HG03575 (cell line): ENCODE data around the gene CLIP3.
A peak's percentile ranks its signal among the peaks of the same experiment; 100 is the strongest.
"Not testable (repeated sequence)": the region's sequence is repeated elsewhere in the genome, so short reads cannot be mapped to it uniquely, and the experiment has no call there.

Experiments used
- ATAC-seq: cut with Tn5 transposase; IDR thresholded peaks from one replicate; pipeline ENCODE4 v1.9.1; 2021; ENCODE audit not compliant: unreplicated experiment, insufficient number of reproducible peaks, low FRiP score; ENCODE audit errors: extremely low read depth

Gene CLIP3, protein sequence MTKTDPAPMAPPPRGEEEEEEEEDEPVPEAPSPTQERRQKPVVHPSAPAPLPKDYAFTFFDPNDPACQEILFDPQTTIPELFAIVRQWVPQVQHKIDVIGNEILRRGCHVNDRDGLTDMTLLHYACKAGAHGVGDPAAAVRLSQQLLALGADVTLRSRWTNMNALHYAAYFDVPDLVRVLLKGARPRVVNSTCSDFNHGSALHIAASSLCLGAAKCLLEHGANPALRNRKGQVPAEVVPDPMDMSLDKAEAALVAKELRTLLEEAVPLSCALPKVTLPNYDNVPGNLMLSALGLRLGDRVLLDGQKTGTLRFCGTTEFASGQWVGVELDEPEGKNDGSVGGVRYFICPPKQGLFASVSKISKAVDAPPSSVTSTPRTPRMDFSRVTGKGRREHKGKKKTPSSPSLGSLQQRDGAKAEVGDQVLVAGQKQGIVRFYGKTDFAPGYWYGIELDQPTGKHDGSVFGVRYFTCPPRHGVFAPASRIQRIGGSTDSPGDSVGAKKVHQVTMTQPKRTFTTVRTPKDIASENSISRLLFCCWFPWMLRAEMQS

DNA sequence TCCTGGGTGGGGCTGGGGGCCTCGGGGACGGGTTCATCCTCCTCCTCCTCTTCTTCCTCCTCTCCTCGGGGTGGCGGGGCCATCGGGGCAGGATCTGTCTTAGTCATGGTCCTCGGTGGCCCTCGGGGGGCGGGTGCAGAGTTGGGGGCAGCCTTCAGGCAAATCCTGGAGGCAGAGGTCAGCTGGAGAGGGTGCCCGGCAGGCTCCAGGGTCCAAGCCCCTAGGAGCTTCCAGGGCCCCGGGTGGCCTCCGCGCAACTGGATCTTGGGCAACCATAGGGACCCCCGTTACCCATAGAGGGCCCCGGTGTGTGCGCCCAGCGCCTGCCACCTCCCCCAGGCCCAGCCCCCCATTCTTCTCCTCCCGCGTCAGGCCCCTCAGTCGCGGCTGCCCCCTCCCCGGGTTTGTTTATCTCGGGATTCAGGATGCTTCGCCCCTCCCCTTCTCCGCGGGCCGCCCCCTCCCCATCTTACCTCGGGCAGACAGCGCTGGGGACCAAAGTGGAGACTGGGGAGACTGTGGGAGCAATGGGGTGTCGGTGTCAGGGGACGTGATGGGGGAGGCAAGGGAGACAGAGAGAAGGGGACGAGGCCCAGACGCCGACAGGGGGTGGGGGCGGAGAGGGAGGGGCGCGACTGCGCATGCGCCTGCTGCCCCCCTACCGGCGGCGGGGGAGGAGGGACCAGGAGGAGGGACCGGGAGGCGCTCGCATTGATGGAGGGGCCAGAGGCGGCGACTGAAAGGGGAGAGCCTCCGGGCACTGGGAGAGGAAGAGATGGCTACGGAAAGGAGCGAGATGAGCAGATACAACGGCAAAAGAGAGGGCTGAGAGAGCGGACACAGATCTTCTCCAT, at the start of gene CLIP3:
Gene CLIP3 (minus strand): TSS at position 623 of the 854 bp plus-strand sequence. CDS start 516 bp downstream, at position 107.
- ATAC-seq, result no peak

DNA sequence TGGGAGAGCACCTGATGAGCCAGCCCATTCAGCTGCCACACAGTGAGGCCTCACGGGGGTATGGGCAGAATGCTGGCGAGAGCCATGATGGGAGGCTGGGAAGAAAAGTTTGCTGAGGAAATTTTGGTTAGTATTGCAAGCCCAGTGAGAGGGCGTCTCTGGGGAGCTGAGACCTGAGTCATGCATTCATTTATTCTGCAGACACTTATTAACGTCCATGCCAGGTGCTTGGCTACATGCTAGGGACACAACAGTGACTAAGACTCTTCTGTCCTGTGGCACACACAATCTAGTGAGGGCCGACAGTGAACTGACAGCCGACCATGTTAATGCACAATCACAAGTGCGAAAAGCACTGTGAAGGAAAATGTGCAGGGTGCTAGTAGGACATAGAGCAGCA, 49.2 kb upstream of the CLIP3 start:
- no peak for ATAC-seq

DNA sequence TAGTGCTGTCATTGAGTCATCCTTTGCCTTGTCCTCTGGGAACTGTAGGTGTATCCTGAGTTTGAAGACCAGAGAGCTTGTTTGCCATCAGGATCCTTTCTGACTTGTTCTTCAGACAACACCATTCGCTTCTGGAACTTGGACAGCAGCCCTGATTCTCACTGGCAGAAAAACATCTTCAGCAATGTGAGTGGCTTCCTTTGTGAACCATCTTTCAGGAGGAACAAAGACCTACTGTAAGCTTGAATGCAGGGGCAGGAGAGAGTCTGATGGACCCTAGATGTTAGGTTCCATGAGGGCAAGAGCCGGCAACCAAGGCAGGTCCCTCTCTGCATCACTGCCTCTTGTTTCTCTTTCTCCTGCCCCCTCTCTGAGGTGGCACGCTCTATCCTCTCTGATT, 48.7 kb upstream of the CLIP3 start:
- no peak for ATAC-seq

DNA sequence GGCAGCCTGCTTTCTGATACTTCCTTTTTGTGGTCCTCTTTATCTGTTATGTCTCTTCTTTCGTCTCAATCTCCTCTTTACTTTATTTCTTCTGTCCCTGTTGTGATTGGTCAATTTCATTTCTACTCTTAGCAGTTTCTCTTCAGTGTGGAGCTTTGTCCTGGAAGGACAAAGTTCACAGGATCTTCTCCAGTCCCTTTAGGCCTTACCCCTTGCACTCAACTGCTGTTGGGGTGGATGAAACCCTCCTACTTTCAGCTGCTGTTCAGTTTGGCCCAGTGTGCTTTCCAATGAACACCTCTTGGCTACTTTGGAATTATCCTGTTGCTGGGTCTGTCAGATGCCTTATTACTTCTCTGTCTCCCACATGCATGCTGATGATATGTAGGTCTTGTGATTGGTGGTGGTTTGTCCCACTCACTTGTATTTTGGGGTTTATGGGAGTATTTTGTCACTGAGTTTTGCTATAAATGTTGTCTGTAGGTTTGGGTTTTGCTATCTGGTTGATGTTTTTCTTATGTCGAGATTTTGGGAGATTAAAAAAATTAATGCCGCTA, 46.8 kb upstream of the CLIP3 start:
- no peak for ATAC-seq

DNA sequence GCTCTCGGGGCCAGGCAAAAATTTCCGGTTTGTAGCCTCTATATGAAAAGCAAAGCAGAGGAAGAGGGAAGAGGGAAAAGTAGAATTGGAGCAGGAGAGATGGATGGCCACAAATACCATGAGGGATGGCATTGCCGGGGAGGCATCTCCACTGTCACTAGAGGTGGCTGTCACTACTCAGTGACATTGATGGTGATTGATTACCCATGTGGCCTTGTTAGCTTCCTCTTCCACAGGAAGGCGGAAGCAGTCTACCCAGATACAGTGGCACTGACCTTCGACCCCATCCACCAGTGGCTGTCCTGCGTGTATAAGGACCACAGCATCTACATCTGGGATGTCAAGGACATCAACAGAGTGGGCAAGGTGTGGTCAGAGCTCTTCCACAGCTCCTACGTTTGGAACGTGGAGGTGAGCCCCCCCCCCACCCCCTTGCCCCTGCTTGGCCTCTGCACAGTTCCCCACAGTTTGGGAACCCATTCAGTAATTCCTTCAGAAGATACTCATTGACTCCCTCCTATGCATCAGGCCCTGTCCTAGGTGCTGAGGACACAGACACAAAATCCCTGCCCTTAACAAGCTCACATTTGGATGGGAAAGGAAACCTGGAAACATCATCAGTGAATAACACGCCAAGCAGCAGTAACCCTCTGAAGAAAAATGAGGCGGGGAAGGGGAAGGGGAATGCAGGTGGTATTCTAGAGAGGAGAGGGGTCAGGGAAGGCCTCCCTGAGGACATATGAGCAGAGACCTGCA, 40.6 kb upstream of the CLIP3 start:
- no peak for ATAC-seq

DNA sequence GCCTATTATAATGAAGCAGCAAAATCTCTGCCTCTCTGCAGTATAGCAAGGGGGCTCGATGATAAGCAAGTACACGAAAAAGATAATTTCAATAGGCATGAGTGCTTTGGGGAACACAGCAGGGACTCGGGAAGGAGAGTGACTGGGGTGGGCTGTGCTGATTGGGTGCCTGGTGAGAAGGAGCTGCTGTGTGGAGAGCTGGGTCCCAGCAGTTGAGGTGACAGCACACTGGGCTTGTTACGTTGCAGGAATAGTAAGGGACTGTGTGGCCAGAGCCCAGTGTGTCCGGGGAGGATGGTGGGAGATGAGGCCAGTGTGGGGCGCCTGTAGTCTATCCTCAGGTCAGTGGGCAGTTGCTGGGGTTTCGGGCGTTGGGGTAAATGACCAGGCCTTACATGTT, 39.4 kb upstream of the CLIP3 start:
- ATAC-seq, result no peak

DNA sequence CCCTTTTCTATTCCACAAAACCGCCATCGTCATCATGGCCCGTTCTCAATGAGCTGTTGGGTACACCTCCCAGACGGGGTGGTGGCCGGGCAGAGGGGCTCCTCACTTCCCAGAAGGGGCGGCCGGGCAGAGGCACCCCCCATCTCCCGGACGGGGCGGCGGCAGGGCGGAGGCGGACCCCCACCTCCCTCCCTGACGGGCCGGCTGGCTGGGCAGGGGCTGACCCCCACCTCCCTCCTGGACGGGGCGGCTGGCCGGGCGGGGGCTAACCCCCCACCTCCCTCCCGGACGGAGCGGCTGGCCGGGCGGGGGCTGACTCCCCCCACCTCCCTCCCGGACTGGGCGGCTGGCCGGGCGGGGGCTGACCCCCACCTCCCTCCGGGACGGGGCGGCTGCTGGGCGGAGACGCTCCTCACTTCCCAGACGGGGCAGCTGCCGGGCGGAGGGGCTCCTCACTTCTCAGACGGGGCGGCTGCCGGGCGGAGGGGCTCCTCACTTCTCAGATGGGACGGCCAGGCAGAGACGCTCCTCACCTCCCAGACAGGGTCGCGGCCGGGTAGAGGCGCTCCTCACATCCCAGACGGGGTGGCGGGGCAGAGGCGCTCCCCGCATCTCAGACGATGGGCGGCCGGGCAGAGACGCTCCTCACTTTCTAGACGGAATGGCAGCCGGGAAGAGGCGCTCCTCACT, 36.3 kb upstream of the CLIP3 start:
- not testable (repeated sequence) for ATAC-seq

DNA sequence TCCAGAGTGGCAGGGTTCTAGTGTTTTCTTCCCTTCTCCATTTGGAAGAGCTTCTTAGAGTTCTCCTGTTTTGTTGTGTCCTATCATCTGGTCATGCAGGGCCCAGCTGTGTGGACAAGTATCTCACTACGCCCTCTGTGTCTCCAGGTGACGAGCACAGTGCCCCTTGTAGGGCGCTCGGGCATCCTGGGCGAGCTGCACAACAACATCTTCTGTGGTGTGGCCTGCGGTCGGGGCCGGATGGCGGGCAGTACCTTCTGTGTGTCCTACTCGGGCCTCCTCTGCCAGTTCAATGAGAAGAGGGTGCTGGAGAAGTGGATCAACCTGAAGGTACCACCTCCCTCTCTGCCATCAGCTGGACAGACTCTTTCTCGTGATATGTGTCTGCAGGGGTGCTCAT, 35.0 kb upstream of the CLIP3 start:
- no peak for ATAC-seq

DNA sequence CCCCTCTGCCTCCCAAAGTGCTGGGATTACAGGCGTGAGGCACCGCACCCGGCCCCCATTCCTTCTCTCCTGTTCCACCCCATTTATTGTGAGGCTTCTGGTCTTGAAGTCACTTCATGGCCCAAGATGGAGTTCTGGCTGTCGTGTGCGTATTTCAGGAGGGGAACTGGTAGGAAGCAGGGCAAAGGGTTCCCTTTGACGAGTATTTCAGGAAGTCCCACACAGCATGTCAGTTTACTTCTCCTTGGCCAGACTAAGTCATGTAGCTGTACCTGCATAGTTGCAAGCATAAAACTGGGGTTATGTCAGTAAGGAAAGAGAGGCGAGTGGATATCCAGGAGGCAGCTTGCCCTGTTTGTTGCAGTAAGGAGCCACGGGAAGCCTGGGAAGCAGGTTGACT, 32.2 kb upstream of the CLIP3 start:
- ATAC-seq, result no peak

DNA sequence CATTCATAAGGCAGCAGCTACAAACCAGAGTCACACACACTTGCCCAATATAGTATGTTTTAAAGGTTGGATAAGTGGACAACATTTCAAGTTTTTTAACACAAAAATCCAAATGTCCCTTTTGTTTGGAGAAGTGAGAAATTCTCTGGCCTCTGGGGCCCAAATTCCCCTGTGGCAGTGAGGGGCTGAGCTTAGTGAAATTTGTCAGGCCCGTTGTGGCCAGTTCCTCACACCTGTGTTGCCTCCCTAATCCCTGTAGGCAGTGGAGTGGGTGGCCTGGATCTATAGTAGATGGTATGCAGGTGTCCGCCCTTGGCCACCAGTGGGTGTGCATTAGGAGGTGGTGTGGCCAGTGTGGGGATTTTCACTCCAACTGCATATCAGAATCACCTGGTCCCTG, 28.7 kb upstream of the CLIP3 start:
- no peak for ATAC-seq

DNA sequence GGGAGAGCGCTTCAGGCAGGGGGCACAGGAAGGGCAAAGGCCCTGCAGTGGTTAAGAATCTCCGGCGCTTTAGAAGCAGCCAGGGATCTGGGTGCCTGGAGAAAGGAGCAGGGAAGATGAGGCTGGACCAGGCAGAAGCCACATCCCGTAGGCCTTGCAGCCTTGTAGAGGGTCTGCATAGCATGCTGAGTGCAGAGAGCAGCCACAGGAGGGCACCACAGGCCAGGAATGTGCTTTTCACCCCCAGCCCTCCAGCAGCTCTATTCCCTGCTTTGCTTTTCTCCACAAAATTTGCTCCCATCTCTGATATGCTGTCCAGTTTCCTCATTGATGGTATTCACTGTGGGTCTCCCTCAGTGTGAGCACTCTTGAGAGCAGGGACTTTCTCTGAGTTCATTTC, 27.8 kb upstream of the CLIP3 start:
- ATAC-seq, result no peak

DNA sequence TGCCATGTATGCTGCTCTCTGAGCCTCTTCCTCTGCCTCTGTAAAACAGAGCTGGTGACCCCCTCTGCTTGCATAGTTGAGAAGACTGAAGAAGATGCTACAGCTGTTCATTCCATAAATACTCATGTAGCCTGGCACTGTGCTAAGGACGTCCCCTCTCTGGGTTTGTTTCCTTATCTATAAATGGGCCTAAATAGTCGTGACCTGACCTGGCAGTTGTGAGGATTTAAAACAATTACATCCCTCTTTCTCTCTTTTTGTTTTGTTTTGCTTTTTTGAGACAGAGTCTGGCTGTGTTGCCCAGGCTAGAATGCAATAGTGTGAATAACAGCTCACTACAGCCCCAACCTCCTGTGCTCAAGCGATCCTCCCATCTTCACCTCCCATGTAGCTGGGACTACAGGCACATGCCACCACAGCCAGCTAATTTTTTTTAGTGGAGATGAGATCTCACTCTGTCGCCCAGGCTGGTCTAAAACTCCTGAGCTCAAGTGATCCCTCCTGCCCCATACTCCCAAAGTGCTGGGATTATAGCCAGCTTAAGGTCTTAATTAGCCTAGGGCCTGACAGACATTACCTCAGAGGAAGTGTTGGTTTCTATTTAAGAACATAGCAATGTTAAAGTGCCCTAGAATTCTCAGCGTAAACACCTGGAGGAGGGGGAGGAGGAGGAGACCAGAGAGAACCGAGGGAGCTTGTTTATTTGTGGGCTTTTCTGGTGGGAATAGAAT, 26.7 kb upstream of the CLIP3 start:
- ATAC-seq, result no peak

DNA sequence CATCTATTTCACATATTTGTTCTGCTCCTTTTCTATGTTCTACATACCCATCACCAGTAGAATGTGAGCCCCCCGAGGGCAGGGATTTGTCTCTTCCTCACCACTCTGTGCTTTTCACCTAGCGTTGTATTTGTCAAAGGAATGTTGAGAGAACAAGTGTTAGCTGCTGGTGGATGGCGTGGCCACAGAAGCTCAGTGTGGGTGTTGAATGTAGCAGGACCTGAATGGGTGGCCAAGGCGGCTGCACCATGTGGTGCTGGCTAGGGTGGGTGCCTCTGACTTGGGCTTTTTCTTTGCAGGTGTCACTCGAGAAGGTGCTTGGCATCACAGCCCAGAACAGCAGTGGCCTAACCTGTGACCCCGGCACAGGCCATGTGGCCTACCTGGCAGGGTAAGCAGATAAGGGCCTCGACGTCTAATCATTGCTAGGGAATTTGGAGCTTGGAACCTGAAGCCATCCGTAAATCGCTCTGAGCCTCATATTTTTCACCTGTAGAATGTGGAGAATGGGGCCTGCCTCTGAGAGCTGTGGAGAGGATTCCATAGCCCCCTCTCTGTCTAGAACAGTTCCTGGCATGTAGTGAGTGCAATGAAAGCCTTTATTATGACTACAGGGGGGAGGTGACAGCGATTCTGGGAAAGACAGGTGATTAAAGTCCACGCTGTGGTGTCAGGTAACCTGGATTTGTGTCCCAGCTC, 26.0 kb upstream of the CLIP3 start:
- no peak for ATAC-seq

DNA sequence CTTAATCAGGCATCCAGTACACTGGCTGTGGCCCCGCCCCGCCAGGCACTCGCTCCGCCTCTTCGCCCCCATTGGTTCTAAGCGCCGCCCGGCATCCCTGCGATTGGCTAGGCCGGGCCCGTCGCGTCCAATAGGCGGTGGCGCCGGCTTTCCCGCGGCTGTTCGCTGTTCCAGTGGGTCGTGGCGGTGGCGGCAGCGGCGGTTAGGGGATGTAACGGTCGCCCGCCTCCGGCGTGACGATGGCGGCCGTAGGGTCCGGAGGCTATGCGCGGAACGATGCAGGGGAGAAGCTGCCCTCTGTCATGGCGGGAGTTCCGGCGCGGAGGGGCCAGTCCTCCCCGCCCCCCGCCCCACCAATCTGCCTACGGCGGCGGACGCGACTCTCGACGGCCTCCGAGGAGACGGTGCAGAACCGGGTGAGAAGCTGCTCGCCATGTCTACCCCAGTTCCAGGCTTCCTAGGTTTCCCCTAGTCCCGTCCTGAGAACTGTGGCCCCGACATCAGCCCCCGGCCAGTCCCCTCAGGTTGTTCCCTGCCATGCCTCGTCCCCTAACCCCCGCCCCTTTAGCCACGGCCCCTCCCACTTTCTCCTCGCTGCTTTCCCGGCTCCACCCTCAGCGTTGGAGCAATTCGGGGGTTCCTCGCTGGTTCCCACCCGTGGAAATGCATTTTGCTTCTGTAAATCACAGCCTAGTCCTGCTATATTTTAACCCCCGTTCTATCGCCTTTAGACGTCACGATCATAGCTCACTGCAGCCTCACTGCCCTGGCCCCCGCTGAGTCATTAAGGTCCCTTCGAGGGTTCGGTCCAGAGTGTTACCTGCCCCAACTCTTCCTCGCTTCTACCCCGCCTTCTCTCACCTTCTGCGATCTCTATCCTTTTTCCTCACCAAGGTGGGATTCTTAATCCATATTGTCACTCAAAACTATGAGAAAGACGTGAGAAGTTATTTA, 22.3 kb upstream of the CLIP3 start, which contains the start of gene WDR62:
Gene WDR62 (plus strand): TSS at position 165 of the 954 bp plus-strand sequence. CDS start 75 bp downstream, at position 240.
- peak; percentile 31 for ATAC-seq

DNA sequence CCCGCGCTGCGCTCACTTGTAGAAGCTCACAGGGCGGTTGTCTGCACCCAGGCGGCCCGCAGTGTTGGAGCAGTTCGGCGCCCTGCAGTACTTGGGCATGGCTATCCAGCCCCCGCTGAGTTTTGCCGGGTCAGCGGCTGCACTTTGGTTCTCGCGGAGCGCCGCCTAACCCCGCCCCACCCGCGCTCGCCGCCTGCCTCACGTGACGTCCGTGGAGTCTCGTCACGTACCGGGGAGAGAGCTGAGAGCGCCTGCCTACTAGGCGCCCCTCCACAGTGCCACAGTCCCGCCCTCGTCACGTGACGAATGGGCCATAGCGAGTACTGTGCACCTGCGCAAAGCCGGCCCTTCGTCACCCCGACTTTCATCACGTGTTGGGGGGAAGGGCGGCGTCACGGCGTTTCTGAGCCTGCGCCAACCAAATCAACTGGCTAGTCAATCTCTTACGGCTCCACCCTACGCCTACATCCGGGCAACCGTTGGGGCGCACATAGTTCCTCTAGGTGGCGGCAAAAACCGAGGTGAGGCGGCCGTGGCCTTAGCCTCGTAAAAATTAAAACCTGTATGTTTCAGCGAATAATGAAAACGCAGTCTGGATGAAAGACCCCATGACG, 21.6 kb upstream of the CLIP3 start, which contains the start of gene THAP8:
Gene THAP8 (minus strand): TSS at position 167 of the 614 bp plus-strand sequence. CDS start 68 bp downstream, at position 99.
- ATAC-seq, result peak; percentile 40

DNA sequence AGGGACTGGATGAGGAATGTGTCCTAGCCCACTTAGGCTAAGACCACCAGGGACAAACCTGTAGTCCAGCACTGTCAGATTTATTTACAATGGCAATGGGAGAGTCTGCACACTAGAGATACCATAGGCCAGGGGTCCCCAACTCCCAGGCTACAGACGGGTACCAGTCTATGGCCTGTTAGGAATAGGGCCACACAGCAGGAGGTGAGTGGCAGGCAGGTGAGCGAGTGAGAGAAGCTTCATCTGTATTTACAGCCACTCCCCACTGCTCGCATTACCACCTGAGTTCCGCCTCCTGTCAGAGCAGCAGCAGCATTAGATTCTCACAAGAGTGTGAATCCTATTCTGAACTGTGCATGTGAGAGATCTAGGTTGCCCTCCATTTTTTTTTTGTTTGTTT, 19.0 kb upstream of the CLIP3 start:
- no peak for ATAC-seq
